ENCODE data around the gene FBN1. TPM values are rescaled to one million over a fixed set of nuclear protein-coding genes. Genes with fewer than 3 reads are reported as not detected.

The FBN1 gene
- total RNA-seq, 6 donors from 2014 or later: 20.3 to 159 (median 44.3) TPM

GRCh38 chr15:48388910-48389309 is 256.6 kb downstream of the FBN1 start:
- Histone ChIP-seq H3K9me3 (no peaks in the 10 kb centered on the region), H3K27me3 (no peaks in the 10 kb centered on the region), H3K36me3 (no peaks in the 10 kb centered on the region), H3K27ac (no peak overlapping the region), H3K4me3 (no peak overlapping the region), H3K4me1 (peaks cover 0 to 10% (median 0%) of the 10 kb centered on the region in 4 donors)
- DNase-seq (no peak), ATAC-seq (ENCODE audit: low FRiP score in 2 of 2) (no peak)
- 80 to 89% methylated on average over 1 of the region's 1 CpG for WGBS, 2 donors
- no peak for TF ChIP-seq POLR2AphosphoS5 (IDR thresholded peaks at IDR 0.05)
- TF ChIP-seq EP300 (IDR thresholded peaks at IDR 0.05): no peak
- no peak for TF ChIP-seq CTCF (IDR thresholded peaks at IDR 0.05)
- TF ChIP-seq POLR2A (IDR thresholded peaks at IDR 0.05): no peak

GRCh38 chr15:48388016-48388851 is 257.3 kb downstream of the FBN1 start:
- TF ChIP-seq CTCF (IDR thresholded peaks at IDR 0.05) (no peak), POLR2A (IDR thresholded peaks at IDR 0.05) (no peak), EP300 (IDR thresholded peaks at IDR 0.05) (no peak)
- peaks cover 0 to 4% (median 0%) of the 10 kb centered on the region in 4 donors for H3K4me1 ChIP-seq
- H3K27me3 ChIP-seq: no peaks in the 10 kb centered on the region
- H3K36me3 ChIP-seq: no peaks in the 10 kb centered on the region
- 61 to 62% methylated on average over 4 of the region's 4 CpGs for WGBS, 2 donors
- H3K9me3 ChIP-seq: no peaks in the 10 kb centered on the region
- no peak overlapping the region for H3K27ac ChIP-seq
- ATAC-seq (ENCODE audit: low FRiP score in 2 of 2) (no peak), DNase-seq (no peak)
- no peak overlapping the region for H3K4me3 ChIP-seq

GRCh38 chr15:48385031-48385830 is 260.3 kb downstream of the FBN1 start:
- no peaks in the 10 kb centered on the region for H3K4me1 ChIP-seq
- no peaks in the 10 kb centered on the region for H3K9me3 ChIP-seq
- WGBS, 2 donors: 72 to 73% methylated on average over 4 of the region's 4 CpGs
- no peak overlapping the region for H3K27ac ChIP-seq
- DNase-seq: no peak
- no peaks in the 10 kb centered on the region for H3K27me3 ChIP-seq
- no peak overlapping the region for H3K4me3 ChIP-seq
- no peaks in the 10 kb centered on the region for H3K36me3 ChIP-seq
- TF ChIP-seq CTCF (IDR thresholded peaks at IDR 0.05): no peak
- no peak for TF ChIP-seq EP300 (IDR thresholded peaks at IDR 0.05)
- TF ChIP-seq POLR2A (IDR thresholded peaks at IDR 0.05): no peak
- TF ChIP-seq POLR2AphosphoS5 (IDR thresholded peaks at IDR 0.05): no peak
- ATAC-seq (ENCODE audit: low FRiP score in 2 of 2): peak in 1 of 2 donors; percentile 50

- H3K9me3 ChIP-seq: no peaks in the 10 kb centered on the region
- no peak overlapping the region for H3K27ac ChIP-seq
- ATAC-seq (ENCODE audit: low FRiP score in 2 of 2): peak in 1 of 2 donors; percentile 40
- no peaks in the 10 kb centered on the region for H3K36me3 ChIP-seq
- TF ChIP-seq POLR2A (IDR thresholded peaks at IDR 0.05) (no peak), EP300 (IDR thresholded peaks at IDR 0.05) (no peak), POLR2AphosphoS5 (IDR thresholded peaks at IDR 0.05) (no peak), CTCF (IDR thresholded peaks at IDR 0.05) (no peak)
- WGBS, 2 donors: 84 to 97% methylated on average over 3 of the region's 3 CpGs
- DNase-seq: no peak
- no peaks in the 10 kb centered on the region for H3K4me1 ChIP-seq
- H3K27me3 ChIP-seq: no peaks in the 10 kb centered on the region
- H3K4me3 ChIP-seq: no peak overlapping the region
Measured at GRCh38 chr15:48384616-48385015, 260.9 kb downstream of the FBN1 start.

Data from upper lobe of left lung (tissue), 6 donors.